ENCODE results near the gene ZBTB20.

- no peak for TF ChIP-seq POLR2A (IDR thresholded peaks at IDR 0.05)
- TF ChIP-seq CTCF (IDR thresholded peaks at IDR 0.05): no peak
These were observed 769.7 kb downstream of the ZBTB20 start for GRCh38 chr3:114377426-114377825.

Measured in thyroid gland (tissue), 4 donors.